ENCODE measurements around the gene TBL1X.

GRCh38 chrX:9676738-9677097 lies 211.9 kb downstream of the TBL1X start:
- TF ChIP-seq CTCF (IDR thresholded peaks at IDR 0.05) (no peak), ZFX (IDR thresholded peaks at IDR 0.05; ENCODE audit: borderline replicate concordance) (no peak)
